ENCODE measurements around the gene MAN2A2.

MAN2A2 gene

DNA sequence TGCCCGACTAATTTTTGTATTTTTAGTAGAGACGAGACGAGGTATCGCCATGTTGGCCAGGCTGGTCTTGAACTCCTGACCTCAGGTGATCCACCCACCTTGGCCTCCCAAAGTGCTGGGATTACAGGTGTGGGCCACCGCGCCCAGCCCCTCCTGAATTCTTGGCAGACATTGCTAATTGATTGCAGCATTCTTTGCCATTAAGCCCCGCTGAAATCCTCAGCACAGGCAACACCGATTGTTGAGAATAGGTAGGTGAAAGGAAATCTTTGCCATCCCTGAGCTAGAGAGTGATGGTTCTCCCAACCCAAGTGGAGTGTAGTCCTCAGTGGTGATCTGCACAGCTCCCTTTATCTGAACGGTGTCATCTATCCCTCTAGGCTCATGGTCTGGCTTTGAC, 1.6 kb downstream of the MAN2A2 start:
- TF ChIP-seq OSR1 (CRISPR knock-in tag; IDR thresholded peaks at IDR 0.05) (no peak), TOX (CRISPR knock-in tag; IDR thresholded peaks at IDR 0.05; ENCODE audit: borderline replicate concordance) (no peak)
- no peak for ATAC-seq

DNA sequence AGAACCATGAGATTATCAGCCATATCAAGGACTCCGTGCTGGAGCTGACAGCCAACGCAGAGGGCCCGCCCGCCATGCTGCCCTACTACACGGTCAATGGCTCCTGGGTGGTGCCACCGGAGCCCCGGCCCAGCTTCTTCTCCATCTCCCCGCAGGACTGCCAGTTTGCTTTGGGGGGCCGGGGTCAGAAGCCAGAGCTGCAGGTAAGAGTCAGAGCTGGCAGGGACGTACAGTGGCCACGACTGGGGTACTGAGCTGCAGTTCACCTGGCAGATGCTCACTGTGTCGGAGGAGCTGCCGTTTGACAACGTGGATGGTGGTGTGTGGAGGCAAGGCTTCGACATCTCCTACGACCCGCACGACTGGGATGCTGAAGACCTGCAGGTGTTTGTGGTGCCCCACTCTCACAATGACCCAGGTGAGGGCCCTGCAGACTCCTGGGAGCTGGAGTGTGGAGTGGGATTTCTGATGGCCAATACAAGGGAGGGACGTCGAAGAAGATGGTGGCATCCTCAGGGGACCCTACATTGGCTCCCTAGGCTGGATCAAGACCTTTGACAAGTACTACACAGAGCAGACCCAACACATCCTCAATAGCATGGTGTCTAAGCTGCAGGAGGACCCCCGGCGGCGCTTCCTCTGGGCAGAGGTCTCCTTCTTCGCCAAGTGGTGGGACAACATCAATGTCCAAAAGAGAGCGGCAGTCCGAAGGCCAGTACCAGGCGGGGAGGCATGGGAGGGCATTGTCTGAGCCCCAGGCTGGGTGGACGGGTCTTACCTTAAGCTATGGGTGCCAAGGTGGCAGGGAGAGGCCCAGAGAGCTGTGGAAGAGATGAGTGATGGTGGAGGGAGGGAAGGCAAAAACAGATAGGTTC, 2.4 kb downstream of the MAN2A2 start:
- TF ChIP-seq RARB (CRISPR knock-in tag; IDR thresholded peaks at IDR 0.05) (no peak), TOX (CRISPR knock-in tag; IDR thresholded peaks at IDR 0.05; ENCODE audit: borderline replicate concordance) (no peak), ZC3H10 (CRISPR knock-in tag; IDR thresholded peaks at IDR 0.05) (no peak), PPARA (CRISPR knock-in tag; IDR thresholded peaks at IDR 0.05; ENCODE audit: borderline replicate concordance) (no peak), ZFP3 (CRISPR knock-in tag; IDR thresholded peaks at IDR 0.05) (no peak), ZFP30 (CRISPR knock-in tag; IDR thresholded peaks at IDR 0.05) (no peak), SNAI2 (CRISPR knock-in tag; IDR thresholded peaks at IDR 0.05) (no peak), ISL1 (CRISPR knock-in tag; IDR thresholded peaks at IDR 0.05) (no peak), TCF4 (CRISPR knock-in tag; IDR thresholded peaks at IDR 0.05; ENCODE audit: borderline replicate concordance) (no peak), ZNF8 (CRISPR knock-in tag; IDR thresholded peaks at IDR 0.05) (no peak), CSDC2 (CRISPR knock-in tag; IDR thresholded peaks at IDR 0.05) (no peak), GLIS3 (CRISPR knock-in tag; IDR thresholded peaks at IDR 0.05) (no peak), OSR1 (CRISPR knock-in tag; IDR thresholded peaks at IDR 0.05) (no peak)
- TF ChIP-seq, protein P1, sequence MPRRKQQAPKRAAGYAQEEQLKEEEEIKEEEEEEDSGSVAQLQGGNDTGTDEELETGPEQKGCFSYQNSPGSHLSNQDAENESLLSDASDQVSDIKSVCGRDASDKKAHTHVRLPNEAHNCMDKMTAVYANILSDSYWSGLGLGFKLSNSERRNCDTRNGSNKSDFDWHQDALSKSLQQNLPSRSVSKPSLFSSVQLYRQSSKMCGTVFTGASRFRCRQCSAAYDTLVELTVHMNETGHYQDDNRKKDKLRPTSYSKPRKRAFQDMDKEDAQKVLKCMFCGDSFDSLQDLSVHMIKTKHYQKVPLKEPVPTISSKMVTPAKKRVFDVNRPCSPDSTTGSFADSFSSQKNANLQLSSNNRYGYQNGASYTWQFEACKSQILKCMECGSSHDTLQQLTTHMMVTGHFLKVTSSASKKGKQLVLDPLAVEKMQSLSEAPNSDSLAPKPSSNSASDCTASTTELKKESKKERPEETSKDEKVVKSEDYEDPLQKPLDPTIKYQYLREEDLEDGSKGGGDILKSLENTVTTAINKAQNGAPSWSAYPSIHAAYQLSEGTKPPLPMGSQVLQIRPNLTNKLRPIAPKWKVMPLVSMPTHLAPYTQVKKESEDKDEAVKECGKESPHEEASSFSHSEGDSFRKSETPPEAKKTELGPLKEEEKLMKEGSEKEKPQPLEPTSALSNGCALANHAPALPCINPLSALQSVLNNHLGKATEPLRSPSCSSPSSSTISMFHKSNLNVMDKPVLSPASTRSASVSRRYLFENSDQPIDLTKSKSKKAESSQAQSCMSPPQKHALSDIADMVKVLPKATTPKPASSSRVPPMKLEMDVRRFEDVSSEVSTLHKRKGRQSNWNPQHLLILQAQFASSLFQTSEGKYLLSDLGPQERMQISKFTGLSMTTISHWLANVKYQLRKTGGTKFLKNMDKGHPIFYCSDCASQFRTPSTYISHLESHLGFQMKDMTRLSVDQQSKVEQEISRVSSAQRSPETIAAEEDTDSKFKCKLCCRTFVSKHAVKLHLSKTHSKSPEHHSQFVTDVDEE (CRISPR knock-in tag; IDR thresholded peaks at IDR 0.05), result no peak
- TF ChIP-seq, protein P2, sequence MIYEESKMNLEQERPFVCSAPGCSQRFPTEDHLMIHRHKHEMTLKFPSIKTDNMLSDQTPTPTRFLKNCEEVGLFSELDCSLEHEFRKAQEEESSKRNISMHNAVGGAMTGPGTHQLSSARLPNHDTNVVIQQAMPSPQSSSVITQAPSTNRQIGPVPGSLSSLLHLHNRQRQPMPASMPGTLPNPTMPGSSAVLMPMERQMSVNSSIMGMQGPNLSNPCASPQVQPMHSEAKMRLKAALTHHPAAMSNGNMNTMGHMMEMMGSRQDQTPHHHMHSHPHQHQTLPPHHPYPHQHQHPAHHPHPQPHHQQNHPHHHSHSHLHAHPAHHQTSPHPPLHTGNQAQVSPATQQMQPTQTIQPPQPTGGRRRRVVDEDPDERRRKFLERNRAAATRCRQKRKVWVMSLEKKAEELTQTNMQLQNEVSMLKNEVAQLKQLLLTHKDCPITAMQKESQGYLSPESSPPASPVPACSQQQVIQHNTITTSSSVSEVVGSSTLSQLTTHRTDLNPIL (CRISPR knock-in tag; IDR thresholded peaks at IDR 0.05; ENCODE audit: low read depth), result no peak
- ATAC-seq, result no peak

DNA sequence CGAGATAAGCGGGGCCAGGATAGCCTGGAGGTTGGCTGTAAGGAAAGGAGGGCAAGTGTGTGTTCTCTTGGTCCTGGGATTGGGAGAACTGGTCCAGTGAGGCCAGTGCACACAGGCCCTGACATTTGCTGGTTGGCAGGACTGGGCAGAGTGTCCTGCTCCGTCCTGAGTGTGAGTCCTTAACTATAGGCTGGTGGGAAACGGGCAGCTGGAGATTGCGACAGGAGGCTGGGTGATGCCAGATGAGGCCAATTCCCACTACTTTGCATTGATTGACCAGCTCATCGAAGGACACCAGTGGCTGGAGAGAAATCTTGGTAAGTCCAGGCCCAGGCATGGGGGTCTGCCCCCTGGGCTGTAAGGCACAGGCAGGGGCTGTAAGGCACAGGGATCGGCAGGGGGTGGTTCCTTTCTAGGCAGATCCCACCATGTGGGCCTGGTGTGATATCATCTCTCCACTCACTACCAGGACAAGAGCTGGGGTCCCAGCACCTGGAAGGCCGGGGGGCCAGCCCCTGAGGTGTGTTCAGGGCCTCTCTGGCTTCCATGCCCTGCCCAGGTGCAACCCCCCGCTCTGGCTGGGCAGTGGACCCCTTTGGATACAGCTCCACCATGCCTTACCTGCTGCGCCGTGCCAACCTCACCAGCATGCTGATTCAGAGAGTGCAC, 3.2 kb downstream of the MAN2A2 start:
- ATAC-seq, result no peak
- TF ChIP-seq CSDC2 (CRISPR knock-in tag; IDR thresholded peaks at IDR 0.05) (no peak), BACH2 (CRISPR knock-in tag; IDR thresholded peaks at IDR 0.05; ENCODE audit: borderline replicate concordance) (no peak), TCF4 (CRISPR knock-in tag; IDR thresholded peaks at IDR 0.05; ENCODE audit: borderline replicate concordance) (no peak), ZNF8 (CRISPR knock-in tag; IDR thresholded peaks at IDR 0.05) (no peak), ESRRG (CRISPR knock-in tag; IDR thresholded peaks at IDR 0.05) (no peak), OSR1 (CRISPR knock-in tag; IDR thresholded peaks at IDR 0.05) (no peak), ARNTL (CRISPR knock-in tag; IDR thresholded peaks at IDR 0.05; ENCODE audit: borderline replicate concordance, low read depth) (no peak), ZFP30 (CRISPR knock-in tag; IDR thresholded peaks at IDR 0.05) (no peak), ZNF565 (CRISPR knock-in tag; conservative IDR thresholded peaks at IDR 0.05; ENCODE audit: low read depth) (no peak)
- TF ChIP-seq, protein P3, sequence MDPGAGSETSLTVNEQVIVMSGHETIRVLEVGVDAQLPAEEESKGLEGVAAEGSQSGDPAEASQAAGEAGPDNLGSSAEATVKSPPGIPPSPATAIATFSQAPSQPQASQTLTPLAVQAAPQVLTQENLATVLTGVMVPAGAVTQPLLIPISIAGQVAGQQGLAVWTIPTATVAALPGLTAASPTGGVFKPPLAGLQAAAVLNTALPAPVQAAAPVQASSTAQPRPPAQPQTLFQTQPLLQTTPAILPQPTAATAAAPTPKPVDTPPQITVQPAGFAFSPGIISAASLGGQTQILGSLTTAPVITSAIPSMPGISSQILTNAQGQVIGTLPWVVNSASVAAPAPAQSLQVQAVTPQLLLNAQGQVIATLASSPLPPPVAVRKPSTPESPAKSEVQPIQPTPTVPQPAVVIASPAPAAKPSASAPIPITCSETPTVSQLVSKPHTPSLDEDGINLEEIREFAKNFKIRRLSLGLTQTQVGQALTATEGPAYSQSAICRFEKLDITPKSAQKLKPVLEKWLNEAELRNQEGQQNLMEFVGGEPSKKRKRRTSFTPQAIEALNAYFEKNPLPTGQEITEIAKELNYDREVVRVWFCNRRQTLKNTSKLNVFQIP (CRISPR knock-in tag; IDR thresholded peaks at IDR 0.05; ENCODE audit: borderline replicate concordance, low read depth), result no peak

DNA sequence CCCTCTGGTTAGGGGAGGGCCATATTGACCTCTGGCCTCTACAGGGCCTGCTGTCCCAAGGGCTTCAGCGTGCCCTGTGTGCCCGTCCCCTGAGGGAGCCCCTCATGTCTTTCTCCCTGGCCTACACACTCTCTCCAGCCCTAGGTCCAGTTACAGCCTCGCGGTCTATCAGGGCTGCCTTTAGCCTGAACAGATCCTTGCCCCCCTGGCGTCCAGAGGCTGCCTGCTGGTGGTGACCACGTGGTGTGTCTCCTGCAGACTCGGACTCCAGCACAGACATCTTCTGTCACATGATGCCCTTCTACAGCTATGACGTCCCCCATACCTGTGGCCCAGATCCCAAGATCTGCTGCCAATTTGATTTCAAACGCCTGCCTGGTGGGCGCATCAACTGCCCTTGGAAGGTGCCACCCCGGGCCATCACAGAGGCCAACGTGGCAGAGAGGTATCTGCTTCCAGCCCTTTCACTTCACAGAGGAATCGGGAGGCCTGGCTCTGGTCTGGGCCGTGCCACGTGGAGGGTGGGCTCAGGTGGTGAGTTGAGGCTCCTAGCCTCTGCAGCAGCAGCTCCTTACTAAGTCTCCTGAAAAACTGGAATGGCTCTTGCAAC, 4.1 kb downstream of the MAN2A2 start:
- TF ChIP-seq, protein P4, sequence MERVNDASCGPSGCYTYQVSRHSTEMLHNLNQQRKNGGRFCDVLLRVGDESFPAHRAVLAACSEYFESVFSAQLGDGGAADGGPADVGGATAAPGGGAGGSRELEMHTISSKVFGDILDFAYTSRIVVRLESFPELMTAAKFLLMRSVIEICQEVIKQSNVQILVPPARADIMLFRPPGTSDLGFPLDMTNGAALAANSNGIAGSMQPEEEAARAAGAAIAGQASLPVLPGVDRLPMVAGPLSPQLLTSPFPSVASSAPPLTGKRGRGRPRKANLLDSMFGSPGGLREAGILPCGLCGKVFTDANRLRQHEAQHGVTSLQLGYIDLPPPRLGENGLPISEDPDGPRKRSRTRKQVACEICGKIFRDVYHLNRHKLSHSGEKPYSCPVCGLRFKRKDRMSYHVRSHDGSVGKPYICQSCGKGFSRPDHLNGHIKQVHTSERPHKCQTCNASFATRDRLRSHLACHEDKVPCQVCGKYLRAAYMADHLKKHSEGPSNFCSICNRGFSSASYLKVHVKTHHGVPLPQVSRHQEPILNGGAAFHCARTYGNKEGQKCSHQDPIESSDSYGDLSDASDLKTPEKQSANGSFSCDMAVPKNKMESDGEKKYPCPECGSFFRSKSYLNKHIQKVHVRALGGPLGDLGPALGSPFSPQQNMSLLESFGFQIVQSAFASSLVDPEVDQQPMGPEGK (CRISPR knock-in tag; IDR thresholded peaks at IDR 0.05; ENCODE audit: borderline replicate concordance), result no peak
- TF ChIP-seq ZFP30 (CRISPR knock-in tag; IDR thresholded peaks at IDR 0.05) (no peak), PPARA (CRISPR knock-in tag; IDR thresholded peaks at IDR 0.05; ENCODE audit: borderline replicate concordance) (no peak), RARB (CRISPR knock-in tag; IDR thresholded peaks at IDR 0.05) (no peak), SNAI2 (CRISPR knock-in tag; IDR thresholded peaks at IDR 0.05) (no peak), GLIS3 (CRISPR knock-in tag; IDR thresholded peaks at IDR 0.05) (no peak), ARNTL (CRISPR knock-in tag; IDR thresholded peaks at IDR 0.05; ENCODE audit: borderline replicate concordance, low read depth) (no peak), ZNF70 (CRISPR knock-in tag; IDR thresholded peaks at IDR 0.05) (no peak), ISL1 (CRISPR knock-in tag; IDR thresholded peaks at IDR 0.05) (no peak), ESRRG (CRISPR knock-in tag; IDR thresholded peaks at IDR 0.05) (no peak), ZNF8 (CRISPR knock-in tag; IDR thresholded peaks at IDR 0.05) (no peak)
- TF ChIP-seq, protein P3 (CRISPR knock-in tag; IDR thresholded peaks at IDR 0.05; ENCODE audit: borderline replicate concordance, low read depth), result no peak
- TF ChIP-seq, protein P2 (CRISPR knock-in tag; IDR thresholded peaks at IDR 0.05; ENCODE audit: low read depth), result no peak
- ATAC-seq, result no peak

Measured in SK-N-SH treated with all-trans-retinoic acid at 6 μM for 48 hours (cell line).